GM12878 (cell line): Measurements from ENCODE around the gene DHCR24. TPM values are rescaled to one million over a fixed set of nuclear protein-coding genes. Genes with fewer than 3 reads are reported as not detected.

ENCODE experiments used
- ATAC-seq: fragments of 200-7000 bp; cut with Tn5 transposase; 3 replicates; pipeline ENCODE4 v1.9.1; 2020; ENCODE audit warnings: mild to moderate bottlenecking, moderate library complexity
- BruUV-seq: library from RNA; stranded (reverse); fragments of 400-500 nt; replicated peaks from 2 replicates; lab custom pipeline; 2021; lab: Mats Ljungman, UMichigan
- CTCF ChIA-PET: fragments of 300-600 bp; sonication (Branson Sonifier 250); formaldehyde crosslinking; extraction: SDS; loops from one replicate; lab custom pipeline; 2021; ENCODE audit warnings: inconsistent platforms; lab: Yijun Ruan, JAX
- POLR2A ChIA-PET: fragments of 350-600 bp; formaldehyde crosslinking; extraction: SDS; loops from one replicate; lab custom pipeline; 2021; ENCODE audit warnings: inconsistent platforms; lab: Charles Lee
- RAD21 ChIA-PET: fragments of 300-600 bp; sonication (Branson Sonifier 250); formaldehyde crosslinking; loops from one replicate; lab custom pipeline; 2023; ENCODE audit warnings: antibody characterized with exemption; ENCODE audit not compliant: unreplicated experiment; lab: Charles Lee
- SMC1A ChIA-PET: fragments of 300-600 bp; sonication (Branson Sonifier 250); formaldehyde crosslinking; loops from one replicate; lab custom pipeline; 2023; ENCODE audit not compliant: unreplicated experiment, uncharacterized antibody; lab: Charles Lee
- DNase-seq: peaks from one replicate; pipeline ENCODE4 v3.0.0-alpha.2; 2011; ENCODE audit warnings: low read depth, low spot score
- FAIRE-seq: peaks from 3 replicates; lab custom pipeline; 2011; peaks lifted over from hg19 to GRCh38; lab: Jason Lieb, UNC
- H2AFZ ChIP-seq: 2 replicates; pipeline ENCODE4 v1.6.0; 2011; ENCODE audit warnings: low read depth, low read length, control low read depth; ENCODE audit not compliant: control insufficient read depth
- H3K27ac ChIP-seq: 2 replicates; pipeline ENCODE4 v1.5.1; 2011; ENCODE audit warnings: control low read depth; ENCODE audit not compliant: control insufficient read depth, insufficient read depth
- H3K27me3 ChIP-seq, 2 experiments: replicated peaks in 1 of 2; 2 replicates each; pipeline versions ENCODE4 v1.6.0 to v1.6.1; 2011; ENCODE audit warnings: low read length in 1 of 2; ENCODE audit not compliant: control insufficient read depth in 2 of 2, insufficient read depth in 2 of 2
- H3K36me3 ChIP-seq, 2 experiments: 2 replicates each; pipeline ENCODE4 v1.5.1; 2011; ENCODE audit warnings: low read length in 1 of 2; ENCODE audit not compliant: control insufficient read depth in 2 of 2, insufficient read depth in 2 of 2
- H3K4me1 ChIP-seq: 2 replicates; pipeline ENCODE4 v1.6.1; 2011; ENCODE audit warnings: mild to moderate bottlenecking, low read length, moderate library complexity, mixed read lengths; ENCODE audit not compliant: control insufficient read depth, insufficient read depth
- H3K4me2 ChIP-seq: 2 replicates; pipeline ENCODE4 v1.6.0; 2011; ENCODE audit warnings: control low read depth; ENCODE audit not compliant: control insufficient read depth, insufficient read depth
- H3K4me3 ChIP-seq: fragments of 200-600 bp; sonication (generic); 2 replicates; pipeline ENCODE4 v1.5.1; 2016
- H3K79me2 ChIP-seq: 2 replicates; pipeline ENCODE4 v1.6.0; 2011; ENCODE audit warnings: low read length; ENCODE audit not compliant: control insufficient read depth, insufficient read depth
- H3K9ac ChIP-seq: 2 replicates; pipeline ENCODE4 v1.8.0; 2011; ENCODE audit warnings: low read length, control low read depth, mixed read lengths; ENCODE audit not compliant: control insufficient read depth, insufficient read depth
- H3K9me3 ChIP-seq: replicated peaks from 3 replicates; pipeline ENCODE4 v1.5.1; 2011; ENCODE audit warnings: mild to moderate bottlenecking, low read length; ENCODE audit not compliant: control insufficient read depth, insufficient read depth
- H4K20me1 ChIP-seq: 2 replicates; pipeline ENCODE4 v1.6.0; 2011; ENCODE audit not compliant: control insufficient read depth, insufficient read depth
- ATF2 ChIP-seq: IDR thresholded peaks from 2 replicates; pipeline ENCODE4 v1.6.1; 2012; ENCODE audit warnings: low read length, inconsistent platforms
- DPF2 ChIP-seq: fragments of 450-650 bp; IDR thresholded peaks from 2 replicates; pipeline ENCODE4 v1.6.1; 2017; ENCODE audit warnings: mild to moderate bottlenecking
- ESRRA ChIP-seq: IDR thresholded peaks from 2 replicates; pipeline ENCODE4 v1.6.1; 2012; ENCODE audit warnings: mild to moderate bottlenecking, low read length, improper control_type of control experiment
- IRF5 ChIP-seq: fragments of 450-650 bp; IDR thresholded peaks from 2 replicates; pipeline ENCODE4 v1.6.1; 2017; ENCODE audit warnings: borderline replicate concordance
- MAX ChIP-seq: IDR thresholded peaks from 2 replicates; pipeline ENCODE4 v1.6.1; 2012; ENCODE audit warnings: low read depth, low read length, improper control_type of control experiment
- NR2C2 ChIP-seq: IDR thresholded peaks from 2 replicates; pipeline ENCODE4 v1.6.1; 2011; ENCODE audit warnings: borderline replicate concordance, low read depth; ENCODE audit not compliant: control insufficient read depth, insufficient read length
- POLR2AphosphoS2 ChIP-seq: IDR thresholded peaks from 2 replicates; pipeline ENCODE4 v1.6.1; 2011; ENCODE audit warnings: low read depth, mild to moderate bottlenecking, low read length, improper control_type of control experiment, moderate library complexity
- SKIL ChIP-seq: fragments of 450-650 bp; IDR thresholded peaks from 2 replicates; pipeline ENCODE4 v1.6.1; 2017; ENCODE audit warnings: mild to moderate bottlenecking, low read depth, inconsistent platforms; ENCODE audit not compliant: poor library complexity, severe bottlenecking
- SP1 ChIP-seq: IDR thresholded peaks from one replicate; pipeline ENCODE4 v1.6.1; 2011; ENCODE audit warnings: low read depth, low read length
- SREBF1 ChIP-seq: IDR thresholded peaks from 2 replicates; pipeline ENCODE4 v1.6.1; 2012; ENCODE audit warnings: mild to moderate bottlenecking, low read length
- STAT1 ChIP-seq: fragments of 450-650 bp; conservative IDR thresholded peaks from 2 replicates; pipeline ENCODE4 v1.6.1; 2014; ENCODE audit warnings: antibody characterized with exemption, mild to moderate bottlenecking
- TBL1XR1 ChIP-seq: IDR thresholded peaks from 2 replicates; pipeline ENCODE4 v1.6.1; 2012; ENCODE audit warnings: low read depth, low read length, improper control_type of control experiment
- YY1 ChIP-seq: IDR thresholded peaks from 2 replicates; pipeline ENCODE4 v1.6.1; 2011; ENCODE audit warnings: low read depth, mild to moderate bottlenecking, low read length
- ZBTB40 ChIP-seq: fragments of 450-650 bp; IDR thresholded peaks from 2 replicates; pipeline ENCODE4 v1.6.1; 2016; ENCODE audit warnings: mild to moderate bottlenecking, moderate library complexity, borderline replicate concordance
- ZNF24 ChIP-seq: fragments of 450-650 bp; IDR thresholded peaks from 2 replicates; pipeline ENCODE4 v1.6.1; 2017; ENCODE audit warnings: antibody characterized with exemption, mild to moderate bottlenecking
- WGBS: methylation state at CpG from one replicate; pipeline ENCODE4 v1.1.6; 2016; ENCODE audit warnings: low lambda C conversion rate; ENCODE audit not compliant: insufficient replicate concordance, insufficient coverage; ENCODE audit errors: missing lambda C conversion rate; 5-methylcytosine and 5-hydroxymethylcytosine counted together
- in situ Hi-C: fragments of 300-500 bp; cut with MboI; formaldehyde crosslinking; loops from 9 replicates; pipeline ENCODE4 v1.14.3; 2018; ENCODE audit warnings: mixed read lengths
- intact Hi-C: fragments of 100-400 bp; cut with micrococcal nuclease; formaldehyde crosslinking; loops from one replicate; pipeline ENCODE4 v1.14.2; 2022; ENCODE audit not compliant: unreplicated experiment
- polyA plus RNA-seq, 11 experiments: library from polyadenylated mRNA; depleted of rRNA in 4 of 11; unstranded in 6 of 11; stranded (reverse) in 5 of 11; fragments of >200 nt; fragmentation: Nextera tagmentation in 4 of 11; fragmentation: Illumina TruSeq in 1 of 11; extraction: Ambion mirVana in 4 of 11; extraction: Trizol in 1 of 11; gene quantifications; 1 replicate in 1 of 11; 2 replicates in 10 of 11; pipeline versions ENCODE4 v1.2.1 to v1.2.3, GENCODE V29; 2011 to 2016; ENCODE audit warnings: inconsistent platforms in 2 of 11, missing spikeins in 2 of 11, low read depth in 1 of 11
- total RNA-seq, 4 experiments: library from RNA; depleted of rRNA in 3 of 4; stranded (reverse); fragments of >200 nt in 3 of 4; fragmentation: Illumina TruSeq in 1 of 4; extraction: Trizol in 1 of 4; gene quantifications; 2 replicates each; pipeline versions ENCODE4 v1.2.1 to v1.2.3, GENCODE V29; 2013 to 2021

The DHCR24 gene
- total and polyA plus RNA-seq, 10 of the 15 experiments (the other 5 are each of a cell fraction or from before 2014, with no cell fraction given), result 23.3 to 169 (median 120) TPM

GRCh38 chr1:54844564-54844963 is 42.4 kb downstream of the DHCR24 start:
- intact Hi-C loops, result no loop called here
- no peak overlapping the region for H3K4me2 ChIP-seq
- no peak overlapping the region for H3K27ac ChIP-seq
- H3K4me3 ChIP-seq, result no peak overlapping the region
- no peak for ATAC-seq
- in situ Hi-C loops, result no loop called here
- SMC1A ChIA-PET, result no interaction called here
- DNase-seq, result no peak
- H4K20me1 ChIP-seq, result no peaks in the 10 kb centered on the region
- no peak overlapping the region for H3K9ac ChIP-seq
- no peaks in the 10 kb centered on the region for H3K27me3 ChIP-seq
- no peaks in the 10 kb centered on the region for H3K79me2 ChIP-seq
- RAD21 ChIA-PET, result no interaction called here
- WGBS, result 82% methylated on average over 3 of the region's 3 CpGs
- H3K9me3 ChIP-seq, result no peaks in the 10 kb centered on the region
- no peak overlapping the region for H2AFZ ChIP-seq
- POLR2A ChIA-PET, result interaction anchor here (0.6 to 0.7 kb wide), 2 partner anchors 440 to 953 kb away, joined by 3 to 4 read pairs; no protein-coding TSS in a partner anchor
- FAIRE-seq, result no peak
- no peaks in the 10 kb centered on the region for H3K4me1 ChIP-seq
- BruUV-seq, result no TSS peak
- peaks cover 0 to 7% of the 10 kb centered on the region in 2 experiments; a peak in 2 of 4 replicates for H3K36me3 ChIP-seq
- CTCF ChIA-PET, result interaction anchor here (0.5 kb wide), 1 partner anchor 1090 kb away, joined by 3 read pairs; no protein-coding TSS in a partner anchor
- TF ChIP-seq POLR2AphosphoS2 (no peak), ZNF24 (no peak), NR2C2 (no peak), ZBTB40 (no peak), SREBF1 (no peak), YY1 (no peak), SKIL (no peak), TBL1XR1 (no peak), DPF2 (no peak), IRF5 (no peak), SP1 (no peak), MAX (no peak), STAT1 (no peak), ATF2 (no peak), ESRRA (no peak)
